HG02798 (cell line): ENCODE data around the gene MUS81.
"Not testable (repeated sequence)": the region's sequence is repeated elsewhere in the genome, so short reads cannot be mapped to it uniquely, and the experiment has no call there.

Experiments used
- ATAC-seq: cut with Tn5 transposase; IDR thresholded peaks from one replicate; pipeline ENCODE4 v1.9.1; 2021; ENCODE audit warnings: mild to moderate bottlenecking; ENCODE audit not compliant: unreplicated experiment, poor library complexity

MUS81 gene

DNA sequence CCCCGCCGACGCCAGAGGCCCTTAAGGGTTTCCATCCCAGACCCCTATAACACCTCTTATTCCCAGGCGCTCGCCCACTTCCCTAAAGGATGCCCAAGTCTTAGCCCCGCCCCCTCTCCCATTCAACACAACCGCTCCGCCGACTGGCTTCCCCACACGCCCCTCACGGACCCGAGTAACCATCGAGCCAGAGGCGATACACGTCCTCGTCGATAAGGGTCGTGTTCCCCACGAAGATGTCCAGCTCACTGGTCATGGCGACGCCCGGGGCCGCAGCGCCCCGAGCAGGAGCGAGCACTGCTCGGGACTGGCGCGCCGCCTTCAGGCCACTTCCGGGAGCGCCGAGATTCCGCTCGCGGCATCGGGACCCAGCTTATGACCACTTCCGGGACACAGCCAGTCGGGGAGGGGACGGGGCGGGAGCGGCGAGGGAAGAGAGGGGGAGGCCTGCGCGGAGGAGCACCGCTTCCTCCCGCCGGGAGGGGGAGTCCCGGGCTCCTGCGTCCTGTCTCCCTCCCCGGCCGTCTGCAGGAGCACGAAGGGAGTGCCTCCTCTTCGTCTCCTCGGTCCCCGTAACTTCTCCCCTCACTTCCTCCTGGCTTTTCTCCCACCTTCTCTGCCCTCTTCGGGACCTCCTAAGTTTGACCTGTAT, 28.1 kb downstream of the MUS81 start, which contains the start of gene FIBP:
Gene FIBP, minus strand, starts transcription at position 309 of the 652 bp plus-strand sequence. Its CDS starts 53 bp downstream, at position 256.
- ATAC-seq = peak; percentile 60

DNA sequence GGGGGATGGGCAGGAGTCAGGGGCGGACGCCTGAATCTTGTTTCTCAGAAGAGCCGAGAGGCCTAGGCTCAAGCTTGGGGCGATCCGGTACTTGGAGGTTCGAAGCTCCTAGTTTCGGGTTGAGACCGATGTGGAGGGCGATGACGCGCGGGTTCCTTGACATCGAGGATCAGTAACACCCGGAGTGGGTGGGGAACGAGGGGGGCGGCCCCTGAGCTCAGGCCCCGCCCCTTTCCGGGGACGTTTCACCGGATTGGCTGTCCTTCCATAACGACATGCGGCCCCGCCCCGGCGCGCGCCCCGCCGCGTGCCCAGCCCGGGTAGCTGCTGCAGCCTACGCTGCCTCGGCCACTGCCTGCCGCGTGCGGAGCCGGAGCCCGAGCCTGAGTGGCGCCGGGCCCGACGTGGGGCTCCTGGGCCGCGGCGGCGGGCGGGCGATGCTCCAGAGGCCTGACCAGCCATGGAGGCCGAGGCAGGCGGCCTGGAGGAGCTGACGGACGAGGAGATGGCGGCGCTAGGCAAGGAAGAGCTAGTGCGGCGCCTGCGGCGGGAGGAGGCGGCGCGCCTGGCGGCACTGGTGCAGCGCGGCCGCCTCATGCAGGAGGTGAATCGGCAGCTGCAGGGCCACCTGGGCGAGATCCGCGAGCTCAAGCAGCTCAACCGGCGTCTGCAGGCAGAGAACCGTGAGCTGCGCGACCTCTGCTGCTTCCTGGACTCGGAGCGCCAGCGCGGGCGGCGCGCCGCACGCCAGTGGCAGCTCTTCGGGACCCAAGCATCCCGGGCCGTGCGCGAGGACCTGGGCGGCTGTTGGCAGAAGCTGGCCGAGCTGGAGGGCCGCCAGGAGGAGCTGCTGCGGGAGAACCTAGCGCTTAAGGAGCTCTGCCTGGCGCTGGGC, 30.3 kb downstream of the MUS81 start, which contains the start of gene CCDC85B:
Gene CCDC85B, plus strand, starts transcription at position 350 of the 895 bp plus-strand sequence. Its CDS starts 111 bp downstream, at position 461.
- ATAC-seq = peak; percentile 68

DNA sequence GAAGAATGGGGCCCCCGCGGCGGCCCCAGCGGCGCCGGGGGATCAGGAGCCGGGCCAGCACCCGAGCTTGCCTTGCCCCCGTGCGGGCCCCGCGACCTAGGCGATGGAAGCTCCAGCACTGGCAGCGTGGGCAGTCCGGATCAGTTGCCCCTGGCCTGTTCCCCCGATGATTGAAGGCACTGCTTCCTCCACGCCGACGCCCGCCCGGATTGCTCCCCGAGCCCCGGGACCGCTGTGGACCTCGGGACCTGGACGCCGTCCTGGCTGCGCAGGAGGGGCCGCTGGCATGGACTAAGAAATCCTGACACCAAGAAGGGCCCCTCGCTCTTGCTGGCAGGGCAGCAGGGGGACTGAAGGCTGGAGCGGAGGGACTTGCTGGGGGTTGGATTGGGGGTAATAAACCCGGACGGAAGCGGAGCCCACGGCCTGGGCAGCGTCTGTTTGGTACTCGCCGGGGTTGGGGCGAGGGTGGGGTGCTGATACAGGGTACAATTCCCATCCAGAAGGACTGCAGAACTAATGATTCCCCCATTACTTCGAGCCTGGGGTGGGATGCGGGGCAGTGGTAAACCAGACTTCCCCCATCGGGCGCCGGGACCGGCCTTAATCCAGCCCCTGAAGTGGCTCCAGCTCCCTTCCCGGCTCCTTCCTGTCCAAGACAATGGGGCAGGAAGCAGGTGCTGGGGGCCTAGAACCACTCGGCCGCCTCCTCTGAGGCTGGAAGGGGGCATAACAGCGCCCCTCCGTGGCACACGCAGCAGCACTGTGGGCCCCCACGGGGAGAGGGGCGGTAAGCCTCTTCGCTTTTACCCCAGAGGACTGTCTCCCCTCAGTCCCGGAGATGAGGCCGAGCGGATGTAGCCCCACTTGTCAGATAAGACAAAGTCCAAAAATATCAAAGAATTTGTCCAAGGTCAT, 31.2 kb downstream of the MUS81 start:
- no peak for ATAC-seq

DNA sequence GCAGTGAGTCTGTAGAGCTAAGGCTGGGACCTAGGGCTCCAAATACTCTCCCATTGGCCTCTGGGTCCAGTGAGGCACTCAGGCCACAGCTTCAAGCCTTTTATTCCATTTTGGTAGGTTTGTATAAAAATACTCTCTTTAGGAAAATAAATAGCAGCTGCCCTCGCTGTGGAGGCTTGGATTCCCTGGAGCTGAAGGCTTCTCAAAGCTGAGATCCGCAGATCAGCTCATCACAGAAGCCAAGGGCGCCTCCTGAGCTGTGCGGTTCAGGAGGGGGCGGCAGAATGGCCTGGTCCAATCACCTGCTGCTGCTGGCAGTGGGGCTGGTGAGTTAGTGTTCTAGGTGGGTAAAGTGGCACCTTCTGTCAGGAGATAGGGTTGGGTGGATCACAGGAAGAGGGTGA, 31.9 kb downstream of the MUS81 start:
- ATAC-seq = not testable (repeated sequence)

DNA sequence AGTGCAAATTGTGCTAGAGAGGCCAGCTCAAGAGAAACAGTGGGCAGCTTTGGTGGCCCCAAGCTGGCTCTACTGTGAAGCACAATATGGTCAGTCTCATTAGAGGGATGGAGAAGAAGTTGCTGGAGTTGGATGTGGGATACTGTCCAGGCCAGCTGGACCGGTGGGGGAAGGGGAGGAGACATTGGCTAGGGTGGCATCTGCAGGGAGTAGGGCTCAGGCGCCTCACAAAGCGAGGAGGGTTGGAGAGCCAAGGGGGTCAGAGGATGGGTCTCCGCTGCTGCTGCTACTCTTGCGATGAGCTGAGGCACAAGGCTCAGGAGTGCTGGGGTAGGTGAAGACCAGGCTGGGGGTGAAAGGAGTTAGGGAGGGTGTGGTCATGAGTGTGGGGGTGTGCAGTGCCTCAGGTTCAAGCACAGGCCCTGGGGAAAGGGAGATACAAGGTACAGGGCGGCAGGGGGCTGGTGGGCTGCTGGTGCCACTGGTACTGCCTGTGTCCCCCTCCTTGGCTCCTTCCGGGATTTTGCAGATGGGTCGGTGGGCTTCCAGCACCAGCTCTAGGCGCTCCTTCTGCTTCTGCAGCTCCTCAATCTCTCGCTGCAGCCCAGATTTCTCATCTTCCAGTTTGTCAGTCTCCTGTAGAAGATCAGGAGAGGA, 32.6 kb downstream of the MUS81 start:
- no peak for ATAC-seq

DNA sequence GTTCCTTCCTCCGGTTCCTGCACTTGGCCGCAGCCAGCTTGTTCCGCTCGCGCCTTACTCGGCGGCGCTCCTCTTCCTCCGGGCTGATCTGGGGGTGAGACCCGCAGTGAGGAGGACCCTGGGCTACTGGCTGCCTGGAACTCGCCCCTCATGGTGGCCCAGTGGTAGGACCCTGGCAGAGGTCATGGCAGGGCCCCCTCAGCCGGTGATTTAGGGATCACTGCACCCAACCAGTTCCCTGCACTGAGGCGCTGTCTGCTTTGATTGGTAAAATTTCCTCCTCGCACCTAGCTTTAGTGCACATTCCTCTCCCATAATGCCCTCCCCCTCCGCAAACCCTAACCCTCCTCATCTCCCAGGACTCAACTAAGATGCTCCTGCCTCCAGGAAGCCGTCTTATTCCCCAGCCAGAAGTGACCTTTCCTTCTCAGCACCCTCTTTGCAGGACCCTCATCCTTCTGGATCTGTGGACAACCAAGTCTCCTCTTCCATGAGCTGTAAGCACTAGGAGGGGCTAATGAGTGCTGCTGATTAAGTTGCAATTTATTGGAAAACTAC, 33.9 kb downstream of the MUS81 start:
- no peak for ATAC-seq

DNA sequence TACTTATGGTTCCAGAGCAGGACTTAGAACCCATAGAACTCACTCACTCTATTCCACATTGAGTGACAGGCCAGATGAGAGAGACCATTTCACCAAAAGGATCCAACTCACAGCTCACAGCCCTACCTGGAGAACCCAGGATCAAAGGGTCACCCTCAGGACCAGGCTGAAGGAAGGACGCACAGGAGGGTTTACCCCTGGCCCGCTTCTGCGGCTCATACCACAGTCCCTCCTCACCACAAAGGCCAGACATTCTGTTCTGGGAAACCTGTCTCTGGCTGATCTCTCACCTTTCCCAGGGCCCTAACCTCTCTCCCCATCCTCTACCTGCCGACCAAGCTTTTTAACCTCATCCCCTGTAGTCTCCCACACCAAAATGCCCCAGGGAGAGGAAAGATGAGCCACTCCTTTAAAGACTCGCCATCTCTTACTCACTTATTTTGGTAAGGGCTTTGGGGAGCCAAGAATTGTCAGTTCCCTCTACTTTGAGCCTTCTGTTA, 35.3 kb downstream of the MUS81 start:
- ATAC-seq = no peak

DNA sequence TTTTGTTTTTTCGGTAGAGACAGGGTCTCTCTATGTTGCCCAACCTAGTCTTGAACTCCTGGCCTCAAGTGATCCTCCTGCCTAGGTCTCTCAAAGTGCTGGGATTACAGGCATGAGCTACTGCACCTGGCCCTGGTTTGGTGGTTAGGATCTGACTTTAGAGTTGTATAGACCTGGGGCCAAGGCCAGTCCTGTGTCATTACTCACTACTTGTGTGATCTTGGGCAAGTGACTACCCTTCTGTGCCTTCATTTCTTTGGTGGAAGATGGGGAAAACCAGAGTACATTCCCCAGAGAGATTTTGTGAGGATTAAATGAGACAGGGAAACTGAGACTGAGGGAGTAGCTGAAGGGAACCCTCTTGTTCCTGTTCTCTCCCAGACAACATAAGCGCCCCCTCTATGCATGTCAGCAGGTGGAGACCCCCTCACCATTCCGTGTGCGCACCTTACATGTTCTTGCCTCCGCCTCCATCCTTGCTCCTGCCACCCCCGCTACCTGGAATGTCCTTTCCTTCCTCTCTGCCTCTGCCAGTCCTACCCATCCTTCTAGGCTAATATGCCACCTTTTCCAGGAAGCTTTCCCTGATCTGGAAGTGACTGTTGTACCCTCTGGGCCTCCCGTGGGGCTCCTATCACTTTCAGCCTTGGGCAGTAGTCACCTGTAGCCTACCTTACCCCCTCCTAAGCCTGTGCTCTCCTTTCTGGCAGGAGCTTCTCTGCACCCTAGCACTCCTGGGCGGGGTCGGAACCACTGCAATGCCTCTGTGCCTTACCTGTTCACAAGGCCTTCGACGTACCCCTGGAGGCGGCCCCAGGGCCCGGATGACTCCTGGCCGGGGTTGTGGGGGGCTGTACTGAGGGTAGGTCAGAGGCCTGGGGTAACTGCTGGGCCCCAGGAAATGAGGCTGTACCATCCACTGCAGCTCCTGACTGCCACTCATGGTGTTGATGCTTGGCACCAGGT, 36.1 kb downstream of the MUS81 start:
- ATAC-seq = no peak

DNA sequence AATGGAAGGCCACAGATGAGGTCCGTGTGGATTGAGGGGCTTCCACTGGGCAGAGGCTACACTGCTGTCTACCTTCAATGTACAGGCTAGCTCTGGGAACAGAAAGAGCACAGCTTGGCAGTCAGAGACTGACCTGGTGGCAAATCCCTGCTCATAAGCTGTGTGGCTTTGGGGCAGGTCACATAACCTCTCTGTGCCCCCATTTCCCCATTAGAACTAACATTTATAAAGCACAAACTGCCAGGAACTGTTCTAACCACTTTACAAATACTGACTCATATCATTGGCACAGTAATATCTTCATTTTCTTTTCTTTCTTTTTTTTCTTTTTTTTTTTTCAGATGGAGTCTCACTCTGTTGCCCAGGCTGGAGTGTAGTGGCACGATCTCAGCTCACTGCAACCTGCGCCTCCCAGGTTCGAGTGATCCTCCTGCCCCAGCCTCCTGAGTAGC, 36.8 kb downstream of the MUS81 start:
- ATAC-seq = no peak

DNA sequence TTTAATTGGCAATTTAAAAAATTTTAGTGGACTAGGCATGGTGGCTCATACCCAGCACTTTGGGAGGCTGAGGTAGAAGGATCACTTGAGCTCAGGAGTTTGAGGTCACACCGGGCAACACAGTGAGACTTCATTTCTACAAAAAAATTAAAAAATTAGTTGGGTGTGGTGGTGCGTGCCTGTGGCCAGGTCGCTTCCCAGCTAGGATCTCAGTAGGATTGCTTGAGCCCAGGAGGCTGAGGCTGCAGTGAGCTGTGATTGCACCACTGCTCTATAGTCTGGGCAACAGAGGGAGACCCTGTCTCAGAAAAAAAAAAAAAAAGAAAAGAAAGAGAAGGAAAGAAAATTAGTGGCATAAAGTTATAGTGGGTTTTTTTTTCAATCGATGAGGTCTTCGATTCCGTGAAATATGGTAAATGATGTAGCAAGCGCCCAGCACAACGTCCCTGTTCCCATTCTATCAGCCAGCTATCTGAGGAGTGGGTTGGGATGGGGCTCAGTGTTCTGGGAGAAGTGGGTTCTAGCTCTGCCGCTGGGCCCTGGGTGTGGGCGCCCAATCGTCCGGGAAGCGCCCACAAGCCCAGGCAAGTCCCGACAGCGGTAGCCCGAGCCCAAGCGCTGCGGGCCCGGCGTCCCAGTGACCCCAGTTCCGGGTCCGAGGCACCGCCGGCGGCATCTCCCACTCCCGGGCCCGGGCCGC, 38.6 kb downstream of the MUS81 start:
- ATAC-seq = no peak

DNA sequence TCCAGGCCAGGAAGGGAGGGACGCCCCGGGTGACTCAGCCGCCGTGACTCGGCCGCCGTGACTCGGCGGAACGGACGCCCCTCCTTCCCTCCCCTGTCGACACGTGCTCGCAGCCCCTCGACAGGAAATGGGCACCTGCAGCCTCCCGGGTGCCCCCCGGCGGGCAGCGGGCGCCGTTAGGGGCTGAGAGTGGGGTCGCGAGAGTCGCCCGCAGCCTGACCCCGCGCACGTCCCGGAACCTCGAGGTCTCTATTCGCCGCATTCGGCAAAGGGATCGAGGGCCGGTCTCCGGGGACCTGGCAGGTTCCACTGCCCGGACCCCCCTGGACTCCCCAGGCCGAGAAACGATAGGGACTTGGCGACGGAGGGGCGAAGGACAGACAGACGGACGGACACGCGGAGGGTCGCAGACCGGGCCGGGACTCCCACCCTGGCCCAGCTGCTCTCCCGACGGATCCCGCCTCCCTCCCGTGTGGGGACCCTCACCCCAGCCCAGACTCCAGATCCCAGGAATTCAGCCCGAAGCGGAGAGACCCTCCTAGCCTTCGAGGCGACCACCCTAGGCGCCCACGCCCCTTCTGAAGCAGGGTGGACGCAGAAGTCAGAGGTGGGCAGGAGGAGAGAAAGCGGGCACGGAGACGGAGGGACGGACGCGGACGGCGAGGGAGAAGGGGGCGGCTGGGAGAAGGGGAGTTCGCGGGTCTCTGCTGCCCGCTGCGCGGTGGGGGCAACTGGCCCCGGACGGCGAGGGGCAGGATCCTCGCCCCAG, 39.3 kb downstream of the MUS81 start:
- ATAC-seq = peak; percentile 20

DNA sequence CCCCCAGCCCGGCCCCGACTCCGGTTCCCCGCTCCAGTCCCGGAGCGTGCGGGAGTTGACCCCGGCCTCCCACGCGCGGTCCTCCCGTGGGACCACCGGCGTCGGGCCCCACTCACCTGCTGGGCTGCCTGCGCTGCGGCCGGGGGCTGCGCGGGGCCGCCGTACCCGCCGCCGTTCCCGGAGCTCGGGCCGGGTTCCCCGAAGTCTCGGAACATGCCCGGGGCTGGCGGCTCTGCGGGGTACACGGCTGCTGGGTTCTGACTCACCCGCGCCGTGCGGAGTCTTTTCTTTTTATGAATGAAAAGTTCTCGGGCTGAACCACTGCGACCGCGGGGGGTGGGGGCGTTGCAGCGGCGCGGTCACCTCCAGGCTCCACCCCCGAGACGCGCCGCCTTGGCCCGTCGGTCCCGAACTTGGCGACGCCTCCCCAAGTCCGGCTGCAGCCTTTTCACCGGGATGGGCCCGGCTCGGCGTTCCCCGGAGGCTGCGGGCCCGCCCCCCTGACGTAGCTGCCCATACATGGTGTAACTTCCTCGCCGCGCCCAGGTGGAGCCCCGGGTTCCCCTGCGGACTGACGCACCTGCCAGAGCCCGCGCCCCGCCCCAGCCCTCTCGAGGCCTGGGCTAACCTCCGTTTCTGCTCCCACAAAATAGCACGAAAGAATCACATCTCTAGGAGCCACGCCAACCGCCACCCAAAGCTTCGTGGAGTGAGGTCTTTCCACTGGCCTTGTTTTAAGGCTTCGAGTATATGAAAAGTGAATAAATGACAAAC, 40.1 kb downstream of the MUS81 start, which contains the start of gene FOSL1:
Gene FOSL1, minus strand, starts transcription at position 264 of the 774 bp plus-strand sequence. Its CDS starts 49 bp downstream, at position 215.
- ATAC-seq = peak; percentile 86

DNA sequence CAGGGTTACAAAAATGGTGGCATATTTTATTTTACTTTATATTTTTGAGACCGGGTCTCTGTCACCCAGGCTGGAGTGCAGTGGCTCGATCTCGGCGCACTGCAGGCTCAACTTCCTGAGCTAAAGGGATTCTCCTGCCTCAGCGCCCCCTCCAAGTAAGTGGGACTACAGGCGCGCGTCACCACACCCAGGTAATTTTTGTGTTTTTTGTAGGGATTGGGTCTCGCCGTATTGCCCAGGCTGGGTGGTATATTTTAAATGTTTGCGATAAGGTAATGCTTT, 40.6 kb downstream of the MUS81 start:
- no peak for ATAC-seq

DNA sequence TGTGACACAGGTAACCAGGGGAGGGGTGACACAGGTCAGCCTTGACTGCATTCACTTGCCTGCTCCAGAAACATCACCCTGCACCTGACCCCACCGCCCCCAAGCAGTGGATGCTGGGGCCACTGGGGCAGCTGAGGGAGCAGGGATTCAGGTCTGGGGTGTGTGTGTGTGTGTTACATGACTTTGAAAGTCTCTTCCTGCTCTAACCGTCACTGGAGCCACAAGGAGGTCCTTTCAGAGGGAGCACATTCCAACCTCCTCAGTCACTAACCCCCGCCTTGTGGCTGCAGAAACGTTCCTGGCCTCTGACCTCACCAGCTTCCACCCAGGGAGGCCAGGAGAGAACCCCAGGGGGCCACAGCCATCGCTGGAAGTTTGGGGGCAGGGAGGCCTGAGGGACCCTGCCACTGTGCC, 42.8 kb downstream of the MUS81 start:
- ATAC-seq = no peak

DNA sequence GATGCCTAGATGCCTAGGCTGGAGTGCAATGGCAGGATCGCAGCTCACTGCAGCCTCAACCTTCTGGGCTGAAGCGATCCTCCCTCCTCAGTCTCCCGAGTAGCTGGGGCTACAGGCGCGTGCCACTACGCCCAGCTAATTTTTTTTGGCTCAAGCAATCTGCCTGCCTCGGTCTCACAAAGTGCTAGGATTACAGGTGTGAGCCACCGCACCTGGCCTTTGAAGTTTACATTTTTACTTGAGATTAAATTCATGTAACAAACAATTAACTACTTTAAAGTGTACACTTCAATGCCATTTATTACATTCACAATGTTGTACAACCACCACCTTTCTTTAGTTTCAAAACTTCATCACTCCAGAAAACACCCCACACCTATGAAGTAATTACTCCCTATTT, 43.5 kb downstream of the MUS81 start:
- ATAC-seq = no peak

DNA sequence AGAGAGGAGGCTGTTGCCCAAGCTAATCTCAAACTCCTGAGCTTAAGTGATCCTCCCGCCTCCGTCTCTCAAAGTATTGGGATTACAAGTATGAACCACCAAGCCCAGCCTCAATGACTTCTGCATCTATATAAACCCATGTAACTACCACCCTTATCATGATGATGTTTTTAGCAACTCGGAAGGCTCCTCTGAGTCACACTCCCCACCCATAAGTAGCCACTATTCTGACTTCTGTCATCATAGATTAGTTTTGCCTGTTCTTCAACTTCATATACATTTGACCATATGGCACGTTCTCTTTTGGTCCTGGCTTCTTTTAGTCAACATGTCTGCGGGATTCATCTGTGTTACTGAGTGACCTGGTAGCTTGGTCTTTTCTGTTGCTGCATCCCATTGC, 46.4 kb downstream of the MUS81 start:
- ATAC-seq = no peak
